ENCODE results near the gene CCNT2.

DNA sequence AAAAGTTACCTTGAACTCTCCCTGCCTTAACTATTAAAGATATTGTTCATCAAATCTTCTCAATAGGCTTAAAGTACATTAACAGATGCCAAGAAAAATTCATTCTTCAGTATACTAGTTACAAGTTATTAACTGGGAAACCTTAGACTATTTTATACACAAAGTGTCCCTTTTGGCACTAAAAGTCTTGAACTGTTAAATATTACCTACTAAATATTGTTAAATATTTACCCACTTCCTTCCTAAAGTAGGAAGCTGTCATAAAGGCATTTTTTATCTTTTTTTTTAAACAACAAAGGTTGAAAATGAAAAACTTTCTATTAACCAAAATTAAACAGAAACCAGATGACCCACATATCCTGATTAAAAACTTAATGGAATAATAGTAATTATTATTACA lies 19.4 kb upstream of the CCNT2 start:
- TF ChIP-seq, protein P1, sequence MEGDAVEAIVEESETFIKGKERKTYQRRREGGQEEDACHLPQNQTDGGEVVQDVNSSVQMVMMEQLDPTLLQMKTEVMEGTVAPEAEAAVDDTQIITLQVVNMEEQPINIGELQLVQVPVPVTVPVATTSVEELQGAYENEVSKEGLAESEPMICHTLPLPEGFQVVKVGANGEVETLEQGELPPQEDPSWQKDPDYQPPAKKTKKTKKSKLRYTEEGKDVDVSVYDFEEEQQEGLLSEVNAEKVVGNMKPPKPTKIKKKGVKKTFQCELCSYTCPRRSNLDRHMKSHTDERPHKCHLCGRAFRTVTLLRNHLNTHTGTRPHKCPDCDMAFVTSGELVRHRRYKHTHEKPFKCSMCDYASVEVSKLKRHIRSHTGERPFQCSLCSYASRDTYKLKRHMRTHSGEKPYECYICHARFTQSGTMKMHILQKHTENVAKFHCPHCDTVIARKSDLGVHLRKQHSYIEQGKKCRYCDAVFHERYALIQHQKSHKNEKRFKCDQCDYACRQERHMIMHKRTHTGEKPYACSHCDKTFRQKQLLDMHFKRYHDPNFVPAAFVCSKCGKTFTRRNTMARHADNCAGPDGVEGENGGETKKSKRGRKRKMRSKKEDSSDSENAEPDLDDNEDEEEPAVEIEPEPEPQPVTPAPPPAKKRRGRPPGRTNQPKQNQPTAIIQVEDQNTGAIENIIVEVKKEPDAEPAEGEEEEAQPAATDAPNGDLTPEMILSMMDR (IDR thresholded peaks at IDR 0.05): no peak
- TF ChIP-seq IRF3 (IDR thresholded peaks at IDR 0.05; ENCODE audit: low read depth, low read length): no peak
- no peak for TF ChIP-seq JUND (IDR thresholded peaks at IDR 0.05)
- no peak for TF ChIP-seq EP300 (IDR thresholded peaks at IDR 0.05; ENCODE audit: borderline replicate concordance in 1 of 2, low read depth in 1 of 2, low read length in 1 of 2)
- TF ChIP-seq, protein P2, sequence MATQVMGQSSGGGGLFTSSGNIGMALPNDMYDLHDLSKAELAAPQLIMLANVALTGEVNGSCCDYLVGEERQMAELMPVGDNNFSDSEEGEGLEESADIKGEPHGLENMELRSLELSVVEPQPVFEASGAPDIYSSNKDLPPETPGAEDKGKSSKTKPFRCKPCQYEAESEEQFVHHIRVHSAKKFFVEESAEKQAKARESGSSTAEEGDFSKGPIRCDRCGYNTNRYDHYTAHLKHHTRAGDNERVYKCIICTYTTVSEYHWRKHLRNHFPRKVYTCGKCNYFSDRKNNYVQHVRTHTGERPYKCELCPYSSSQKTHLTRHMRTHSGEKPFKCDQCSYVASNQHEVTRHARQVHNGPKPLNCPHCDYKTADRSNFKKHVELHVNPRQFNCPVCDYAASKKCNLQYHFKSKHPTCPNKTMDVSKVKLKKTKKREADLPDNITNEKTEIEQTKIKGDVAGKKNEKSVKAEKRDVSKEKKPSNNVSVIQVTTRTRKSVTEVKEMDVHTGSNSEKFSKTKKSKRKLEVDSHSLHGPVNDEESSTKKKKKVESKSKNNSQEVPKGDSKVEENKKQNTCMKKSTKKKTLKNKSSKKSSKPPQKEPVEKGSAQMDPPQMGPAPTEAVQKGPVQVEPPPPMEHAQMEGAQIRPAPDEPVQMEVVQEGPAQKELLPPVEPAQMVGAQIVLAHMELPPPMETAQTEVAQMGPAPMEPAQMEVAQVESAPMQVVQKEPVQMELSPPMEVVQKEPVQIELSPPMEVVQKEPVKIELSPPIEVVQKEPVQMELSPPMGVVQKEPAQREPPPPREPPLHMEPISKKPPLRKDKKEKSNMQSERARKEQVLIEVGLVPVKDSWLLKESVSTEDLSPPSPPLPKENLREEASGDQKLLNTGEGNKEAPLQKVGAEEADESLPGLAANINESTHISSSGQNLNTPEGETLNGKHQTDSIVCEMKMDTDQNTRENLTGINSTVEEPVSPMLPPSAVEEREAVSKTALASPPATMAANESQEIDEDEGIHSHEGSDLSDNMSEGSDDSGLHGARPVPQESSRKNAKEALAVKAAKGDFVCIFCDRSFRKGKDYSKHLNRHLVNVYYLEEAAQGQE (IDR thresholded peaks at IDR 0.05; ENCODE audit: low read depth, low read length): no peak
- no peak for TF ChIP-seq PBX3 (IDR thresholded peaks at IDR 0.05)
- TF ChIP-seq MXI1 (IDR thresholded peaks at IDR 0.05; ENCODE audit: low read depth, low read length): no peak
- TF ChIP-seq FOXM1 (IDR thresholded peaks at IDR 0.05; ENCODE audit: low read depth): no peak
- TF ChIP-seq RAD21 (IDR thresholded peaks at IDR 0.05; ENCODE audit: low read length): no peak
- no peak for TF ChIP-seq ZBTB33 (IDR thresholded peaks at IDR 0.05; ENCODE audit: borderline replicate concordance, low read depth)
- TF ChIP-seq TAF1 (IDR thresholded peaks at IDR 0.05; ENCODE audit: borderline replicate concordance, low read depth, low read length): no peak
- TF ChIP-seq POLR2AphosphoS5 (IDR thresholded peaks at IDR 0.05; ENCODE audit: low read depth, low read length): no peak
- TF ChIP-seq, protein P3, sequence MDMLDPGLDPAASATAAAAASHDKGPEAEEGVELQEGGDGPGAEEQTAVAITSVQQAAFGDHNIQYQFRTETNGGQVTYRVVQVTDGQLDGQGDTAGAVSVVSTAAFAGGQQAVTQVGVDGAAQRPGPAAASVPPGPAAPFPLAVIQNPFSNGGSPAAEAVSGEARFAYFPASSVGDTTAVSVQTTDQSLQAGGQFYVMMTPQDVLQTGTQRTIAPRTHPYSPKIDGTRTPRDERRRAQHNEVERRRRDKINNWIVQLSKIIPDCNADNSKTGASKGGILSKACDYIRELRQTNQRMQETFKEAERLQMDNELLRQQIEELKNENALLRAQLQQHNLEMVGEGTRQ (IDR thresholded peaks at IDR 0.05; ENCODE audit: borderline replicate concordance, low read depth, low read length): no peak
